22Rv1 (cell line): ENCODE data around the gene NBEA.

Experiments
- H3K27ac ChIP-seq: fragments of 450-650 bp; 2 replicates; pipeline ENCODE4 v1.5.1; 2017
- ZFX ChIP-seq: fragments of 450-650 bp; IDR thresholded peaks from 2 replicates; pipeline ENCODE4 v1.6.1; 2017; ENCODE audit warnings: antibody characterized with exemption, borderline replicate concordance
- TF ChIP-seq, protein P1 (sequence below): fragments of 450-650 bp; IDR thresholded peaks from 2 replicates; pipeline ENCODE4 v1.5.1; 2017; ENCODE audit warnings: mild to moderate bottlenecking

Gene NBEA

DNA sequence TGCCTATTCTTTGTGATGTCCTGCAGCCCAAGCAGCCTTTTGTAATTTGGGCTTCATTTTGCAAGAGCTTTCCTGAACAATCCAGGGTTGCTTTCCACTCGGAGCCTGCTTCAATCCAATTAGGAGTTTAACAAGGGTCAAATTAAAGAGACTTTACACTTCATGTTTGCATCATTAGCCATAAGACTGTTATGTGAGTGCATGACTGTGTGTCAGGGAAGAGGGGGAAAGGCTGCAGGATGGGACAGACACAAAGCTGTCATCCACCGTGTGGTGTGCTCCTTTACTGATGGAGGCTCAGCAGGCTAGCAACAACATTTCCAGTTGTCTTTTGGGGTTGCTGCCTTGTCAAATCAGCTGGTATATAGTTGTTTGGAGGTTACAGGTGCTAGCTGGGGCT, 558.1 kb downstream of the NBEA start:
- no peak for TF ChIP-seq ZFX
- H3K27ac ChIP-seq, result no peak overlapping the region

DNA sequence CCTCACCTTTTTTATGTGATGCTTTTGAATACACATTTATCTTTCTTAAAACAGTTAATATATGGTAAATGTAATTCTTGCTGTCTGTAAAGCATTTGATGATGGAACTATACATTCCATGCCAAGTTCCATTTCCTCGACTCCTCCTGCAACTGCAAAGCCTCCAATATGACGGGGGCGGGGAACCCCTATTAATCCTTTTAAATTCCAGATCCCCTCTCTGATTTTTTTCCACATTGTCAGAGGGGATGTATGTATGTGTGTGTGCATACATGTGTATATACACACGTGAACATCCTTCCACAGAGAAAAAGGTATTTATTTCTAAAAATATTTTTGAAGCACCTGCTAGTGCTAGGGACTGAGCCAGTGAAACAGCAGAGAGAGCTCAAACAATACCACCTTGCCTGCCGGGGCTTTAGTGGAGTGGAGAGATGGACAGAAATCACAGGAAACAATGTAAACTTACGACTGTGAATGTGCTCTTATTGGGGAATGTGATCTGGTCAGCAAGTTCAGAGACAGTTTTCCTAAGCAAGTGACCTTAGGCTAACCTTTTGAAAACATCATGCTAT, 559.7 kb downstream of the NBEA start:
- TF ChIP-seq ZFX, result no peak
- TF ChIP-seq, protein P1, sequence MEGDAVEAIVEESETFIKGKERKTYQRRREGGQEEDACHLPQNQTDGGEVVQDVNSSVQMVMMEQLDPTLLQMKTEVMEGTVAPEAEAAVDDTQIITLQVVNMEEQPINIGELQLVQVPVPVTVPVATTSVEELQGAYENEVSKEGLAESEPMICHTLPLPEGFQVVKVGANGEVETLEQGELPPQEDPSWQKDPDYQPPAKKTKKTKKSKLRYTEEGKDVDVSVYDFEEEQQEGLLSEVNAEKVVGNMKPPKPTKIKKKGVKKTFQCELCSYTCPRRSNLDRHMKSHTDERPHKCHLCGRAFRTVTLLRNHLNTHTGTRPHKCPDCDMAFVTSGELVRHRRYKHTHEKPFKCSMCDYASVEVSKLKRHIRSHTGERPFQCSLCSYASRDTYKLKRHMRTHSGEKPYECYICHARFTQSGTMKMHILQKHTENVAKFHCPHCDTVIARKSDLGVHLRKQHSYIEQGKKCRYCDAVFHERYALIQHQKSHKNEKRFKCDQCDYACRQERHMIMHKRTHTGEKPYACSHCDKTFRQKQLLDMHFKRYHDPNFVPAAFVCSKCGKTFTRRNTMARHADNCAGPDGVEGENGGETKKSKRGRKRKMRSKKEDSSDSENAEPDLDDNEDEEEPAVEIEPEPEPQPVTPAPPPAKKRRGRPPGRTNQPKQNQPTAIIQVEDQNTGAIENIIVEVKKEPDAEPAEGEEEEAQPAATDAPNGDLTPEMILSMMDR, result no peak

DNA sequence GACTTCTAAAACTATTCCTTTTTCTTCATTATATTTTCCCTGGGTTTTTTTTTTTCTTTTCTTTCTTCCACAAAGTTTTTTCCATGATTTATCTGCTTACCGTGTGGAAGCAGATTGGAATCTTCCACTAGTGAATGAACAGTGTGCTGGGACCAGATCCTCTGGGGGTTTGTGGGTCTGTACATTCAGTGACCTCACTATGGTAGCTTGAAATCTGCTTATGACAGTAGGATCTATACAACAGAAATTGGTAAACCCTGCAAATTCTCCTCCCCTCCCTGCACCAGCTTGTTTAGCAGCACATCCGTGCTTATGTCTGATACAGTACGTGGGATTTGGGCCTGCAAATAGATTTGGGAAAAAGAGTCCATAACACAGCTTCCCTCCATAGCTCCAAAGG, 560.4 kb downstream of the NBEA start:
- no peak overlapping the region for H3K27ac ChIP-seq
- no peak for TF ChIP-seq ZFX
- TF ChIP-seq, protein P1, result no peak

More for the DNA sequence above, 559.7 kb downstream of the NBEA start:
- no peak overlapping the region for H3K27ac ChIP-seq

DNA sequence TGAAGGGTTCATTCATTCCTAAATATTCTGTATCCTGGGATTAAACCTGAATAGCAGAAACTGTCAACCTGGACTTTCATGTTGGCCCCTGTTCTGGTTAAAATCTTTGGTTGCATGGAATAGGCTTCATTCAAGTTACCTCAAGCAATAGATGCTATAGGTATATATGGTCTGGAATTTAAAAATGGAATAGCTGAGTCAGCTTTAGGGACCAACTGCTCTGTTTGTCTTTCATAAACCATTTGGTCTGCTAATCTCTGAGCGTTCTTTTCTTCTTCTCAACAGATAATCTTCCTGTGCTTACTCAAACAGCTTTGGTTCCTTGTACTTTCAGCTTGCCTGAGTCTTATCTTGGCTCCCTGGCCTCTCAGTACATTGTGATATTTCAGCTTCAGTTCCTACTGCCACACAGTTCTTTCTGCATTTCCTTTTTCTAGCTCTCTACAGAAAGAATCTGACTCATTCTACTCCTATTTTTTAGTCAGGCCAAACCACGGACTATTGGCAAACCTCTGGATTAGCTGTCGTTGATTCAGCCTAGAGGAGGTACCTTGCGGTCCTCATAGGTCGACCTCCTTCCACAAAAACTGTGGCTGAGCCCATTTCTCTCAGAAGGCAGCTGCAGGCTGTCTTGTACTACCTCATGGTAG, 570.3 kb downstream of the NBEA start:
- no peak overlapping the region for H3K27ac ChIP-seq
- TF ChIP-seq ZFX, result no peak
- TF ChIP-seq, protein P1, result no peak

DNA sequence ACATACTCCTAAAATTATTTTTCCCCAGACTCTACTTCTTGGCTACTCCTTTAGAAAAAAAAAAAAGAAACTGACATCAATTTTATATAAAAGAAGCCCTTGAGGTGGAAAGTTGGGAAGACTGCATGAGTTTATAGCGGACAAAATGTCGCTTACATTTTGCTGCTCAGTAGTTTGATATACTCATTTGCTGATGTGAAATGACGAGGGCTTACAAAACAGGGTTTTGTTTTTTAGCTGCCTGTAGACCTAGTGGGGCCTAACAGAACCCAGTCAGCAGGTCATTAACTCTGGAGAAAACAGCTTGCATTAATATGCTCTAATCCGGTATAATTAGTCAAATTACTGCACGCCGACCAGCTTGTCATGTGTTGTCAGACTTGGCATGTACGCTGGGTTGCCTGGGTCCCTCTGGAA, 572.0 kb downstream of the NBEA start:
- no peak overlapping the region for H3K27ac ChIP-seq
- TF ChIP-seq, protein P1, result no peak
- no peak for TF ChIP-seq ZFX

DNA sequence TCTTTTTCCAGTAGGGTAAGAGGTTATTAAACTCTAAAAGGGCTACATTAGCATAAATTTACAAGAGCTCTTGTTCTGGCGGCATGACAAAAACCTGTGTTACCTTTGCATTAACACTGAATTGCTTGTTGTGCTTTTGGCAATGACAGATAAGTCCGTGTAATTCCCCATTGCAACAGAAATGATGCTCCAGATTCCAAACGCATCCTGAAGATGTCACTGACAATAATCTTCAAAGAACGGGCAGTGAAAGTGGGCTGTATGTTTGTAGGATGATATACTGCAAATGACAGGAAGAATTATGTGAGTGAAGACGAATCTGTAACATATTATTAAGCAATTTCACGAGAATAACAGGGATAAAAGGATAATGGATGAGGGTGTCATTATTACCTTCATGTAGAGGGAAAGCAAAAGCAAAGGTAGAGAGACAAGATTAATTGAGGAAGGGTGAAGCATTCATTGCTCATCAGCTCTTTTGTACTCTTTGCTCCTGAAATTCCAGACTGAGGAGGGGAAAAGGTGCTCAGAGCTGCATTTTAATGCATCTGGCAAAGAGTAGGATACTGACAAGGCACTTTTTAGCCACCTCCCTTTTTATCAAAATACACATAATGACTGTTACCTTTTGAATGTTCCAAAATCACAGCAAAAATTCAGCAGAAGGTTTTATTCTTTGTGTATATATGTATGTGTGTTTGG, 572.9 kb downstream of the NBEA start:
- no peak overlapping the region for H3K27ac ChIP-seq
- TF ChIP-seq ZFX, result no peak
- TF ChIP-seq, protein P1, result no peak

DNA sequence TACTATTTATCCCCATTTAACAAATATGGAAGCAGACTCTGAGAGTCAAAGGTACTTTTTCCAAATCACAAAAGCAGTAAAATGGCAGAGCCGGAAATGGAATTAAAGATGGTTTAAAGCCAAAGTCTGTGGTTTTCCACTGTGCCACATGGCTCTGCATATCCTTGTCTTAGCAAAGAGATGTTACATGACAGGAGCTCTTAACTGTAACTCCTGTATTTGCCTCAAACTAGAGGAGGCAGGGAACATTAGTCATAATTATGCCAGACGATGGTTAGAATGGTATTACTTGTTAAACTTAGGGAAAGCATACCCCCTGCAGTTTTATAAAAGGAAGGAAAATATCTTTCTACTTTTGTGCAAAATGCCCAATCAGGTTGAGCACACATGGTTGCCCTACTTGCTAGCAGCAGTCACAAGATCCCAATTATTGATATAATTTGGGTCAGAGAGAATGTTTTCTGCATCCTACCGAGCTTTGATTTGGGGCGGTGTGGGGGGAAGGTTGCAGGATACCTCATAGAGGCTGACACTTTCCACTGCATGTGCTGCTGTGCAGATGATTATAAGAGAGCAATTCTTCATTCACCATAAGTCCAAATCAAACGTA, 576.4 kb downstream of the NBEA start:
- no peak overlapping the region for H3K27ac ChIP-seq
- no peak for TF ChIP-seq ZFX
- TF ChIP-seq, protein P1, result no peak
